ENCODE data around the gene ABCB9. TPM values are rescaled to one million over a fixed set of nuclear protein-coding genes. Genes with fewer than 3 reads are reported as not detected.

Gene ABCB9
- total and polyA plus RNA-seq, 4 donors = 2.7 to 7.5 (median 4.8) TPM

DNA sequence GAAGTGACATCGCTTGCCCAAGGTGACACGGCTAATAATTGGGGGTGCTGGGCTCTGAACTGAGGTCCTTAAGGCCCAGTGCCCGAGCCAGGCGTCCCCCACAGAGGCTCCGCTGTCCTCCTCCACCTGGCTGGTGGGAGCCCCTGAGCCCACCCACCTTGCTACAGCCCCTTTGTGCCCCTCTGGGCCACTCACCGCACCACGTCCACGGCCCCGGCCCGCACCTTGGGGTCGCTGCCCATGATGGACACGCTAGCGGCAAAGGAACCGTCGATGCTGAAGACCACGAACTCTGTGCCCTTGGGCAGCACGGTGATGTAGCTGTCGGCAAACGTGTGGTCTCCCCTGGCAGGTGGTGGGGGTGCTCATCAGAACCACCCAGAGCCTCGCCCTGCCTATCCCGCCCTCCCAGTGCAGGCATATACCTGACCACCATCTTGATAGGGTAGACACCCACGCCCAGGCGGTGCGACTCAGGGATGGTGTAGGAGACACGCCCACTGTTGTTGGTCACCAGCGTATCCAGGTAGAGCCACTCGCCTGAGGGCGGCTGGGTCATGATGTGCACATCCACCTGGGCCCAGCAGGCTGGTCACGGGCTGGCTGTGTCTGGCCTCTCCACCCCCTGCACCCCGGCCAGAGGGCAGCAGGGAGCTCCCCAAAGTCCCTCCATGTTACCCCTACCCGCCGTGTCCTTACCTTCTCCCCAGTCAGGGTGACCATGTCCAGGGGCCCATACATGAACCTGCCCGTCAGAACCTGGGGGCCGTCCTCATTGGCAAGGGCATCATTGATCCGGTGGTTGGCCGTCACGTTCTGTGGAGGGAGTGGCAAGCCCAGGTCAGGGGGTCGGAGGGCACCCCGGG lies 21.1 kb upstream of the ABCB9 start:
- Histone ChIP-seq H3K4me3 (no peak overlapping the region), H3K4me1 (ENCODE audit: control insufficient read depth in 5 of 5, insufficient read depth in 5 of 5, low read length in 5 of 5) (peaks cover 0 to 33% (median 16%) of the 10 kb centered on the region in 5 donors), H3K27ac (ENCODE audit: low read depth in 1 of 2, low read length in 1 of 2) (no peak overlapping the region), H3K27me3 (ENCODE audit: control insufficient read depth in 3 of 3, insufficient read depth in 3 of 3, low read length in 2 of 3) (no peaks in the 10 kb centered on the region), H3K9me3 (ENCODE audit: control insufficient read depth in 4 of 4, insufficient read depth in 3 of 4, low read length in 3 of 4) (peaks cover 0 to 2% (median 0%) of the 10 kb centered on the region in 4 donors), H3K9ac (ENCODE audit: insufficient read depth in 1 of 2, low read length in 2 of 2) (no peak overlapping the region), H3K36me3 (ENCODE audit: control insufficient read depth in 4 of 4, insufficient read depth in 4 of 4, low read length in 4 of 4) (peaks cover 0 to 70% (median 2%) of the 10 kb centered on the region in 4 donors)
- WGBS, 2 donors = 94 to 96% methylated on average over 38 to 39 of the region's 39 CpGs
- DNase-seq (no peak), ATAC-seq (ENCODE audit: insufficient read depth, low FRiP score) (no peak)
- TF ChIP-seq, protein P1, sequence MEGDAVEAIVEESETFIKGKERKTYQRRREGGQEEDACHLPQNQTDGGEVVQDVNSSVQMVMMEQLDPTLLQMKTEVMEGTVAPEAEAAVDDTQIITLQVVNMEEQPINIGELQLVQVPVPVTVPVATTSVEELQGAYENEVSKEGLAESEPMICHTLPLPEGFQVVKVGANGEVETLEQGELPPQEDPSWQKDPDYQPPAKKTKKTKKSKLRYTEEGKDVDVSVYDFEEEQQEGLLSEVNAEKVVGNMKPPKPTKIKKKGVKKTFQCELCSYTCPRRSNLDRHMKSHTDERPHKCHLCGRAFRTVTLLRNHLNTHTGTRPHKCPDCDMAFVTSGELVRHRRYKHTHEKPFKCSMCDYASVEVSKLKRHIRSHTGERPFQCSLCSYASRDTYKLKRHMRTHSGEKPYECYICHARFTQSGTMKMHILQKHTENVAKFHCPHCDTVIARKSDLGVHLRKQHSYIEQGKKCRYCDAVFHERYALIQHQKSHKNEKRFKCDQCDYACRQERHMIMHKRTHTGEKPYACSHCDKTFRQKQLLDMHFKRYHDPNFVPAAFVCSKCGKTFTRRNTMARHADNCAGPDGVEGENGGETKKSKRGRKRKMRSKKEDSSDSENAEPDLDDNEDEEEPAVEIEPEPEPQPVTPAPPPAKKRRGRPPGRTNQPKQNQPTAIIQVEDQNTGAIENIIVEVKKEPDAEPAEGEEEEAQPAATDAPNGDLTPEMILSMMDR (IDR thresholded peaks at IDR 0.05; ENCODE audit: control extremely low read depth, extremely low read depth) = no peak

DNA sequence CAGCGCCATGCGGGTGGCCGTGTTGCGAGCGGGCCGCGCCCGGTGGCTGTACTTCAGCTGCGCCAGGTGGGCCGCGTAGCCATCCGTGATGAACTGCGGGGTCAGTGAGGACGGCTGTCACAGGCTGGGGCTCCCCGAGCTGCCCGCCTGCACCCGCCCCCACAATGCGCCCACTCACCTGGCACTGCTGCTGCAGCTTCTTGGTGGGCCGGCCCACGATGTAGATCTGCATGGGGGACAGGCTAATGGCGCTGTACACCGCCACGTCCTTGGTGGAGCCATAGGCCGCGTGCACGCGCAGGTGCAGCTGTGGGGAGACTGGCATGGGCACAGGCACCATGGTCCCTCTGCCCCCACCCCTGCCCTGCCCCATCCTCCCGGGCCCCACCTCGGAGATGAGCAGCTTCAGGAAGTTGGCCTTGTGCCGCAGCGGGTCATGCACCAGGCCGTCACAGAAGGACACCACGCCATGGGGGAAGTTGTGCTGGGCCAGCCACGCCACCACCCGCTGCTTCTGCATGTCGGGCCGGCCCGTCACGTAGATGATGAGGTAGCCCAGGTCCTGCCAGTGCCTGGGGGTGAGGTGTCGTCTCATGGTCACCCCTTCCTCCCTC lies 20.1 kb upstream of the ABCB9 start:
- ATAC-seq (ENCODE audit: insufficient read depth, low FRiP score) (no peak), DNase-seq (no peak)
- H3K4me3 ChIP-seq = no peak overlapping the region
- no peak overlapping the region for H3K9ac ChIP-seq (ENCODE audit: insufficient read depth in 1 of 2, low read length in 2 of 2)
- no peak overlapping the region for H3K27ac ChIP-seq (ENCODE audit: low read depth in 1 of 2, low read length in 1 of 2)
- TF ChIP-seq, protein P1 (IDR thresholded peaks at IDR 0.05; ENCODE audit: control extremely low read depth, extremely low read depth) = no peak
- H3K36me3 ChIP-seq (ENCODE audit: control insufficient read depth in 4 of 4, insufficient read depth in 4 of 4, low read length in 4 of 4) = peaks cover 0 to 66% (median 8%) of the 10 kb centered on the region in 4 donors
- WGBS, 2 donors = 94 to 95% methylated on average over 40 of the region's 40 CpGs
- H3K9me3 ChIP-seq (ENCODE audit: control insufficient read depth in 4 of 4, insufficient read depth in 3 of 4, low read length in 3 of 4) = peaks cover 0 to 2% (median 0%) of the 10 kb centered on the region in 4 donors
- H3K27me3 ChIP-seq (ENCODE audit: control insufficient read depth in 3 of 3, insufficient read depth in 3 of 3, low read length in 2 of 3) = no peaks in the 10 kb centered on the region
- peaks cover 3 to 43% (median 23%) of the 10 kb centered on the region in 5 donors for H3K4me1 ChIP-seq (ENCODE audit: control insufficient read depth in 5 of 5, insufficient read depth in 5 of 5, low read length in 5 of 5)

DNA sequence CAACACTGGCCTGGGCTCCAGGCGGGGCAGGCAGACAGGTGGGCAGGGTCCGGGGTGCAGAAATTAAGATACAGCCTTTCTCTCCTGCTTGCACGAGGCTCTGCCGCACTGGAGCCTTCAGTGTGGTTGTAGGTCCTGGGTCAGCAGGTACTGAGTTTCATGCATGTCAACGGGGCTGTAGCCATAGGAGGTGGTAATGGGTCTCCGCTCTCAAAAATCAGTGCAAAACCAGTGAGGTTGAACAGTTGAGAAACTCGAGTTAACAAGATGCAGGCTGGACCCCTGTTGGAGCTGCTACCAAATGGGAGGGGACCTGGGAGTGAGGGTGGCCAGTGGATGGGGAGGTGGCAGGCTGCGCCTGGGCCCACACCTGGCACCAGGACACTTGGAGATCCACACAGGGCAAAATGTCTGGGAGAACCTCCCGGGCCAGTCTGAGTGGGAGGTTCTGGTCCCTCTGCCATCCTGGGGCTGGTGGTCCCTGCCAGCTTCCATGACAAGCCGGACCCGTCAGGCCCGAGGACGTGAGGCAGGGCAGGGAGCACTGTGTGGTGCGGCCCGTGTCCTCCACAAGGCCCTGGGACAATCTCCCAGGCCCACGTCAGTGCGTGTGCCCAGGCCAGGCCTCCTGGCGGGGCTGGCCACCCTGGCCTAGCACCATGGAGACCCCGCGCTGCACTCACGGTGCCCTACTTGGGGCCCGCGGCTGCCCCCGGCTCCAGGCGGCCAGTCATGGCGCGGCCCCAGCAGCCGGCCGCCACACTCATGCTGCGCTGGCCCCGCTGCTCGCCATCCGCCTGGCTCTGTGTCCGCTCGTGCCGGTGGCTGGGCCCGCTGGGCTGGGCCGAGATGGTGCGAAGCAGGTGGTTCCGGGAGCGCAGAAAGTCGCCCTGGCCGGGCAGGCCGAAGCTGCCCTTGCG lies 19.3 kb upstream of the ABCB9 start:
- Histone ChIP-seq H3K27ac (ENCODE audit: low read depth in 1 of 2, low read length in 1 of 2) (peak overlapping the region in 1 of 2 donors; percentile 78), H3K9me3 (ENCODE audit: control insufficient read depth in 4 of 4, insufficient read depth in 3 of 4, low read length in 3 of 4) (peaks cover 0 to 2% (median 0%) of the 10 kb centered on the region in 4 donors), H3K9ac (ENCODE audit: insufficient read depth in 1 of 2, low read length in 2 of 2) (peak overlapping the region; percentile 11 to 55), H3K4me1 (ENCODE audit: control insufficient read depth in 5 of 5, insufficient read depth in 5 of 5, low read length in 5 of 5) (peaks cover 3 to 44% (median 23%) of the 10 kb centered on the region in 5 donors), H3K4me3 (no peak overlapping the region), H3K36me3 (ENCODE audit: control insufficient read depth in 4 of 4, insufficient read depth in 4 of 4, low read length in 4 of 4) (peaks cover 0 to 62% (median 8%) of the 10 kb centered on the region in 4 donors), H3K27me3 (ENCODE audit: control insufficient read depth in 3 of 3, insufficient read depth in 3 of 3, low read length in 2 of 3) (no peaks in the 10 kb centered on the region)
- no peak for DNase-seq
- no peak for ATAC-seq (ENCODE audit: insufficient read depth, low FRiP score)
- WGBS, 2 donors = 90 to 91% methylated on average over 45 of the region's 45 CpGs
- TF ChIP-seq, protein P1 (IDR thresholded peaks at IDR 0.05; ENCODE audit: control extremely low read depth, extremely low read depth) = no peak

All from lung (tissue), 12 donors.